ENCODE data around the gene BICC1. TPM values are rescaled to one million over a fixed set of nuclear protein-coding genes. Genes with fewer than 3 reads are reported as not detected.

The BICC1 gene
- total RNA-seq, 1 experiment from 2014 or later: 0.67 TPM

DNA sequence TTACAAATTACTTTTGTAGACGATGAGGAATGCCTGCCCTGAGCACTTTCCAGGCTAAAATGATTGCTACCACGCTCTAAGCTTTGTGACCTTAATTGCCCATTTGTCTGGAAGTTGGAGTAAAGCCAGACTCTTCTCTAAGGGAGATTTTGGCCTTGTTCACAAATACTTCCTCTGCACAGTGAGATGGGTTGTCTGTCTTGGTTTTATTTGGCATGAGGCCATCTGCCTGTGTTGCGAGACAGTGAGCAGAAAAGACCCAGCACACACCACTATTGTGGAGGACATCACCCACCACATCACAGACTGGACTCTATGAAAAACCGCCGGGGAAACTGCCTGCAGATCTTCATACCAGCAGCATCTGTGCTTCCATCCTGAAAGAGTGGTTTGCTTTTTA, 138.4 kb downstream of the BICC1 start:
- no peak overlapping the region for H3K4me3 ChIP-seq (ENCODE audit: low read depth in 2 of 2, low read length in 2 of 2)
- ATAC-seq: no peak
- no peaks in the 10 kb centered on the region for H3K9me3 ChIP-seq (ENCODE audit: control insufficient read depth, insufficient read depth, low read depth, low read length)
- H3K36me3 ChIP-seq (ENCODE audit: control insufficient read depth, insufficient read depth, low read length): no peaks in the 10 kb centered on the region
- TF ChIP-seq, protein P1, sequence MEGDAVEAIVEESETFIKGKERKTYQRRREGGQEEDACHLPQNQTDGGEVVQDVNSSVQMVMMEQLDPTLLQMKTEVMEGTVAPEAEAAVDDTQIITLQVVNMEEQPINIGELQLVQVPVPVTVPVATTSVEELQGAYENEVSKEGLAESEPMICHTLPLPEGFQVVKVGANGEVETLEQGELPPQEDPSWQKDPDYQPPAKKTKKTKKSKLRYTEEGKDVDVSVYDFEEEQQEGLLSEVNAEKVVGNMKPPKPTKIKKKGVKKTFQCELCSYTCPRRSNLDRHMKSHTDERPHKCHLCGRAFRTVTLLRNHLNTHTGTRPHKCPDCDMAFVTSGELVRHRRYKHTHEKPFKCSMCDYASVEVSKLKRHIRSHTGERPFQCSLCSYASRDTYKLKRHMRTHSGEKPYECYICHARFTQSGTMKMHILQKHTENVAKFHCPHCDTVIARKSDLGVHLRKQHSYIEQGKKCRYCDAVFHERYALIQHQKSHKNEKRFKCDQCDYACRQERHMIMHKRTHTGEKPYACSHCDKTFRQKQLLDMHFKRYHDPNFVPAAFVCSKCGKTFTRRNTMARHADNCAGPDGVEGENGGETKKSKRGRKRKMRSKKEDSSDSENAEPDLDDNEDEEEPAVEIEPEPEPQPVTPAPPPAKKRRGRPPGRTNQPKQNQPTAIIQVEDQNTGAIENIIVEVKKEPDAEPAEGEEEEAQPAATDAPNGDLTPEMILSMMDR (IDR thresholded peaks at IDR 0.05): no peak
- no peak for TF ChIP-seq TCF7L2 (IDR thresholded peaks at IDR 0.05; ENCODE audit: low read depth, low read length)
- TF ChIP-seq, protein P2, sequence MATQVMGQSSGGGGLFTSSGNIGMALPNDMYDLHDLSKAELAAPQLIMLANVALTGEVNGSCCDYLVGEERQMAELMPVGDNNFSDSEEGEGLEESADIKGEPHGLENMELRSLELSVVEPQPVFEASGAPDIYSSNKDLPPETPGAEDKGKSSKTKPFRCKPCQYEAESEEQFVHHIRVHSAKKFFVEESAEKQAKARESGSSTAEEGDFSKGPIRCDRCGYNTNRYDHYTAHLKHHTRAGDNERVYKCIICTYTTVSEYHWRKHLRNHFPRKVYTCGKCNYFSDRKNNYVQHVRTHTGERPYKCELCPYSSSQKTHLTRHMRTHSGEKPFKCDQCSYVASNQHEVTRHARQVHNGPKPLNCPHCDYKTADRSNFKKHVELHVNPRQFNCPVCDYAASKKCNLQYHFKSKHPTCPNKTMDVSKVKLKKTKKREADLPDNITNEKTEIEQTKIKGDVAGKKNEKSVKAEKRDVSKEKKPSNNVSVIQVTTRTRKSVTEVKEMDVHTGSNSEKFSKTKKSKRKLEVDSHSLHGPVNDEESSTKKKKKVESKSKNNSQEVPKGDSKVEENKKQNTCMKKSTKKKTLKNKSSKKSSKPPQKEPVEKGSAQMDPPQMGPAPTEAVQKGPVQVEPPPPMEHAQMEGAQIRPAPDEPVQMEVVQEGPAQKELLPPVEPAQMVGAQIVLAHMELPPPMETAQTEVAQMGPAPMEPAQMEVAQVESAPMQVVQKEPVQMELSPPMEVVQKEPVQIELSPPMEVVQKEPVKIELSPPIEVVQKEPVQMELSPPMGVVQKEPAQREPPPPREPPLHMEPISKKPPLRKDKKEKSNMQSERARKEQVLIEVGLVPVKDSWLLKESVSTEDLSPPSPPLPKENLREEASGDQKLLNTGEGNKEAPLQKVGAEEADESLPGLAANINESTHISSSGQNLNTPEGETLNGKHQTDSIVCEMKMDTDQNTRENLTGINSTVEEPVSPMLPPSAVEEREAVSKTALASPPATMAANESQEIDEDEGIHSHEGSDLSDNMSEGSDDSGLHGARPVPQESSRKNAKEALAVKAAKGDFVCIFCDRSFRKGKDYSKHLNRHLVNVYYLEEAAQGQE (IDR thresholded peaks at IDR 0.05; ENCODE audit: insufficient read depth in 1 of 2, low read depth in 2 of 2, low read length in 1 of 2): no peak
- TF ChIP-seq SIN3A (IDR thresholded peaks at IDR 0.05; ENCODE audit: borderline replicate concordance, insufficient read depth, low read depth, low read length): no peak
- TF ChIP-seq POLR2AphosphoS5 (IDR thresholded peaks at IDR 0.05; ENCODE audit: low read depth, low read length): no peak
- POLR2A ChIA-PET: no interaction called here
- intact Hi-C loops (cut with micrococcal nuclease; ENCODE audit: unreplicated experiment) (no loop called here), in situ Hi-C loops (cut with HindIII; ENCODE audit: low pct_unique_long_range_greater_than_20kb, low sequenced_read_pairs) (no loop called here)
- CTCF ChIA-PET: no interaction called here
- no peak for DNase-seq (ENCODE audit: low read depth, low spot score)
- no TSS peak for BruUV-seq (replicated peaks)
- no peak overlapping the region for H3K27ac ChIP-seq (ENCODE audit: low read length)
- no peaks in the 10 kb centered on the region for H3K27me3 ChIP-seq (ENCODE audit: control insufficient read depth, insufficient read depth, low read length)
- no peaks in the 10 kb centered on the region for H3K4me1 ChIP-seq (ENCODE audit: control insufficient read depth, insufficient read depth, low read length)

DNA sequence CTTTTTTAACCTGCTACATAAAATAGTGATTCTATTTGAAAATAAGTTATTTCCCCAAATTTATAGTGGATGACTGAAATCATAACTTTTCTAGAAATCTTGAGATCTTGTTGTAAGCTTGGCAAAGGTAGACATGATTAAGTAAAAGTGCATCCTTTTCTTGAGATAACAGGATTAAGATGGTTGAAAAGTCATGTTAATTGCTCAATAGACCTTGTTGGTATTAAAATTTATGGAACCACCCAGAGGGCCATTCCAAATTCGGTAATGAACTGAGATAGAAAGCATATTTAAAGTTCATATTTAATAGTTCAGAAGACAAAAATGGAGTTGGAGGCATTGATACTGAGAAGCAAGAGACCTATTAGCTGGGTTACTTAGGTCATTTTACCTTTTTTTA, 139.1 kb downstream of the BICC1 start:
- TF ChIP-seq SIN3A (IDR thresholded peaks at IDR 0.05; ENCODE audit: borderline replicate concordance, insufficient read depth, low read depth, low read length) (no peak), TCF7L2 (IDR thresholded peaks at IDR 0.05; ENCODE audit: low read depth, low read length) (no peak), POLR2AphosphoS5 (IDR thresholded peaks at IDR 0.05; ENCODE audit: low read depth, low read length) (no peak)
- TF ChIP-seq, protein P1 (IDR thresholded peaks at IDR 0.05): no peak
- TF ChIP-seq, protein P2 (IDR thresholded peaks at IDR 0.05; ENCODE audit: insufficient read depth in 1 of 2, low read depth in 2 of 2, low read length in 1 of 2): no peak
- DNase-seq (ENCODE audit: low read depth, low spot score) (no peak), ATAC-seq (no peak)
- Histone ChIP-seq H3K9me3 (ENCODE audit: control insufficient read depth, insufficient read depth, low read depth, low read length) (no peaks in the 10 kb centered on the region), H3K27me3 (ENCODE audit: control insufficient read depth, insufficient read depth, low read length) (no peaks in the 10 kb centered on the region), H3K27ac (ENCODE audit: low read length) (no peak overlapping the region), H3K36me3 (ENCODE audit: control insufficient read depth, insufficient read depth, low read length) (no peaks in the 10 kb centered on the region), H3K4me1 (ENCODE audit: control insufficient read depth, insufficient read depth, low read length) (no peaks in the 10 kb centered on the region), H3K4me3 (ENCODE audit: low read depth in 2 of 2, low read length in 2 of 2) (no peak overlapping the region)
- CTCF ChIA-PET: no interaction called here
- in situ Hi-C loops (cut with HindIII; ENCODE audit: low pct_unique_long_range_greater_than_20kb, low sequenced_read_pairs) (no loop called here), intact Hi-C loops (cut with micrococcal nuclease; ENCODE audit: unreplicated experiment) (no loop called here)
- no TSS peak for BruUV-seq (replicated peaks)
- POLR2A ChIA-PET: no interaction called here
